OCI-LY7 (cell line): Measurements from ENCODE around the gene GOLPH3L. TPM values are rescaled to one million over a fixed set of nuclear protein-coding genes. Genes with fewer than 3 reads are reported as not detected.

Experiments used
- BruUV-seq: library from RNA; stranded (reverse); fragments of 400-500 nt; replicated peaks from 2 replicates; lab custom pipeline; 2021; lab: Mats Ljungman, UMichigan
- CTCF ChIA-PET: fragments of 300-600 bp; sonication (Branson Sonifier 250); formaldehyde crosslinking; loops from one replicate; lab custom pipeline; 2022; ENCODE audit warnings: antibody characterized with exemption; ENCODE audit not compliant: unreplicated experiment; lab: Charles Lee
- POLR2A ChIA-PET: fragments of 300-600 bp; sonication (Branson Sonifier 250); formaldehyde crosslinking; loops from one replicate; lab custom pipeline; 2022; ENCODE audit warnings: antibody characterized with exemption; lab: Charles Lee
- DNase-seq: peaks from one replicate; pipeline ENCODE4 v3.0.0-alpha.2; 2015; ENCODE audit warnings: low spot score
- H2AFZ ChIP-seq: fragments of 200-600 bp; sonication (generic), shearing (Covaris generic); 2 replicates; pipeline ENCODE4 v1.6.1; 2014; ENCODE audit warnings: mild to moderate bottlenecking, antibody characterized with exemption, low read length, moderate library complexity
- H3K27ac ChIP-seq: fragments of 200-600 bp; sonication (generic); 2 replicates; pipeline ENCODE4 v1.5.1; 2014; ENCODE audit warnings: mixed run types, low read depth, mild to moderate bottlenecking, moderate library complexity, low read length, inconsistent platforms; ENCODE audit not compliant: poor library complexity, severe bottlenecking
- H3K36me3 ChIP-seq: fragments of 200-600 bp; sonication (generic); 2 replicates; pipeline ENCODE4 v1.6.1; 2014; ENCODE audit warnings: mild to moderate bottlenecking, antibody characterized with exemption, low read length, moderate library complexity, mixed read lengths; ENCODE audit not compliant: insufficient read depth
- H3K4me1 ChIP-seq: fragments of 200-600 bp; sonication (generic); 2 replicates; pipeline ENCODE4 v1.5.1; 2014; ENCODE audit warnings: mild to moderate bottlenecking, low read length; ENCODE audit not compliant: insufficient read depth, poor library complexity, severe bottlenecking
- H3K4me2 ChIP-seq: fragments of 200-600 bp; sonication (generic); 2 replicates; pipeline ENCODE4 v1.6.1; 2014; ENCODE audit warnings: mild to moderate bottlenecking, low read length
- H3K4me3 ChIP-seq: fragments of 200-600 bp; sonication (generic); 2 replicates; pipeline ENCODE4 v1.5.1; 2014; ENCODE audit warnings: mild to moderate bottlenecking, low read depth, low read length; ENCODE audit not compliant: poor library complexity, severe bottlenecking
- H3K79me2 ChIP-seq: fragments of 200-600 bp; sonication (generic); 2 replicates; pipeline ENCODE4 v1.6.1; 2016; ENCODE audit warnings: low read depth, mild to moderate bottlenecking, low read length, moderate library complexity, mixed read lengths; ENCODE audit not compliant: insufficient read depth
- H3K9me2 ChIP-seq: fragments of 200-600 bp; sonication (generic); 2 replicates; pipeline ENCODE4 v1.6.1; 2016; ENCODE audit warnings: mild to moderate bottlenecking, low read length, mixed read lengths; ENCODE audit not compliant: insufficient read depth
- H3K9me3 ChIP-seq: fragments of 200-600 bp; sonication (generic); 2 replicates; pipeline ENCODE4 v1.6.1; 2014; ENCODE audit warnings: mild to moderate bottlenecking, mixed run types, low read length, mixed read lengths
- H4K20me1 ChIP-seq: fragments of 200-600 bp; sonication (generic); 2 replicates; pipeline ENCODE4 v1.6.1; 2014; ENCODE audit warnings: mild to moderate bottlenecking, antibody characterized with exemption, low read length, moderate library complexity, mixed read lengths; ENCODE audit not compliant: insufficient read depth
- CTCF ChIP-seq: fragments of 200-600 bp; sonication (generic); conservative IDR thresholded peaks from 2 replicates; pipeline ENCODE4 v1.5.1; 2014; ENCODE audit warnings: mild to moderate bottlenecking, antibody characterized with exemption, low read length, moderate library complexity, mixed read lengths
- EZH2phosphoT487 ChIP-seq: fragments of 200-600 bp; sonication (generic); IDR thresholded peaks from 2 replicates; pipeline ENCODE4 v1.6.1; 2018; ENCODE audit warnings: low read depth, borderline replicate concordance, mild to moderate bottlenecking, mixed run types, antibody characterized with exemption, low read length, moderate library complexity, mixed read lengths
- intact Hi-C: fragments of 100-400 bp; cut with micrococcal nuclease; formaldehyde crosslinking; loops from one replicate; pipeline ENCODE4 v1.10.0; 2022; ENCODE audit not compliant: unreplicated experiment
- total RNA-seq, 2 experiments: library from RNA; depleted of rRNA in 1 of 2; stranded (reverse); fragments of >200 nt in 1 of 2; shearing (Covaris generic) in 1 of 2; gene quantifications; 2 replicates each; pipeline ENCODE4 v1.2.3, GENCODE V29; 2014 to 2022

GOLPH3L gene
- total RNA-seq, 2 experiments from 2014 or later: 6.2 to 29.0 TPM

- Histone ChIP-seq H2AFZ (peak within 1 kb of the TSS; percentile 67), H3K79me2 (peaks cover 37% of the 10 kb centered on the region), H3K27ac (peak within 1 kb of the TSS; percentile 79), H4K20me1 (0 out of 2 replicates have a peak, but pooled peaks cover 8% of the 10 kb centered on the region), H3K9me3 (no peaks in the 10 kb centered on the region), H3K9me2 (no peaks in the 10 kb centered on the region), H3K4me2 (peak within 1 kb of the TSS; percentile 93), H3K4me1 (peaks cover 28% of the 10 kb centered on the region), H3K36me3 (peaks cover 39% of the 10 kb centered on the region), H3K4me3 (peak within 1 kb of the TSS; percentile 89)
- no TSS peak for BruUV-seq
- ChIA-PET POLR2A (interaction anchor here (0.6 to 2.7 kb wide), 10 partner anchors 10 to 364 kb away, joined by 3 to 8 read pairs (median 4); no protein-coding TSS in a partner anchor), CTCF (interaction anchor here (0.5 to 1.5 kb wide), 7 partner anchors 9 to 344 kb away, joined by 3 to 6 read pairs (median 3); no protein-coding TSS in a partner anchor)
- no peak for TF ChIP-seq EZH2phosphoT487
- TF ChIP-seq CTCF: no peak
- peak; percentile 100 for DNase-seq
- intact Hi-C loops: loop anchor here (5.0 to 10.0 kb wide), 3 partner anchors 145 to 348 kb away; partner anchors contain the start of genes SETDB1 and TARS2
Measured at GRCh38 chr1:150629115-150629928, 67.6 kb downstream of the GOLPH3L start, which contains the start of gene ENSA. Gene ENSA, minus strand, starts transcription at chr1:150629612. Its CDS starts 142 bp downstream, at chr1:150629470.

GRCh38 chr1:150628766-150629114 is 68.2 kb downstream of the GOLPH3L start:
- intact Hi-C loops: loop anchor here (5.0 to 10.0 kb wide), 3 partner anchors 144 to 349 kb away; partner anchors contain the start of genes SETDB1 and TARS2
- Histone ChIP-seq H3K79me2 (peaks cover 37% of the 10 kb centered on the region), H3K36me3 (peaks cover 45% of the 10 kb centered on the region), H3K27ac (peak overlapping the region; percentile 79), H2AFZ (peak overlapping the region; percentile 53; the same call in 1 of the 2 replicates), H3K4me3 (peak overlapping the region; percentile 89), H3K9me3 (no peaks in the 10 kb centered on the region), H3K4me1 (peaks cover 26% of the 10 kb centered on the region), H3K4me2 (peak overlapping the region; percentile 88), H3K9me2 (no peaks in the 10 kb centered on the region), H4K20me1 (0 out of 2 replicates have a peak, but pooled peaks cover 8% of the 10 kb centered on the region)
- BruUV-seq: TSS peak; percentile 59
- no peak for DNase-seq
- TF ChIP-seq EZH2phosphoT487 (no peak), CTCF (no peak)
- POLR2A ChIA-PET: interaction anchor here (0.6 to 2.7 kb wide), 6 partner anchors 14 to 146 kb away, joined by 3 to 8 read pairs (median 4); no protein-coding TSS in a partner anchor
- CTCF ChIA-PET: interaction anchor here (0.5 to 1.5 kb wide), 3 partner anchors 15 to 68 kb away, joined by 3 to 6 read pairs (median 3); no protein-coding TSS in a partner anchor
